Right lobe of liver (tissue), 6 donors: ENCODE measurements around the gene AGR2. TPM values are rescaled to one million over a fixed set of nuclear protein-coding genes. Genes with fewer than 3 reads are reported as not detected.

ENCODE experiments used
- ATAC-seq, 4 donors: fragments of 200-7000 bp; cut with Tn5 transposase; one replicate each; pipeline ENCODE4 v1.9.1; 2020; ENCODE audit warnings: mild to moderate bottlenecking in 4 of 4, moderate library complexity in 4 of 4
- DNase-seq, 3 donors: peaks; one replicate each; pipeline ENCODE4 v3.0.0-alpha.2; 2020
- H3K27ac ChIP-seq, 3 donors: fragments of 200-600 bp; one replicate each; pipeline ENCODE4 v1.8.0; 2022
- H3K27me3 ChIP-seq, 2 donors: fragments of 200-600 bp; one replicate each; pipeline ENCODE4 v1.8.0; 2022
- H3K36me3 ChIP-seq, 4 donors: fragments of 200-600 bp; sonication (generic) in 1 of 4; one replicate each; pipeline versions ENCODE4 v1.5.1 to v1.8.0; 2017 to 2022; ENCODE audit warnings: control low read depth in 1 of 4
- H3K4me1 ChIP-seq, 4 donors: fragments of 200-600 bp; sonication (generic) in 1 of 4; one replicate each; pipeline versions ENCODE4 v1.5.1 to v1.8.0; 2017 to 2022; ENCODE audit warnings: control low read depth in 1 of 4
- H3K4me3 ChIP-seq, 3 donors: fragments of 200-600 bp; one replicate each; pipeline ENCODE4 v1.8.0; 2022
- H3K9me3 ChIP-seq, 4 donors: fragments of 200-600 bp; sonication (generic) in 1 of 4; one replicate each; pipeline versions ENCODE4 v1.5.1 to v1.8.0; 2017 to 2022; ENCODE audit warnings: control low read depth in 1 of 4
- CTCF ChIP-seq, 4 donors: fragments of 200-600 bp in 3 of 4; fragments of 450-650 bp in 1 of 4; IDR thresholded peaks; one replicate each; pipeline versions ENCODE4 v1.5.1 to v1.8.0; 2016 to 2022; ENCODE audit warnings: antibody characterized with exemption in 4 of 4, mild to moderate bottlenecking in 2 of 4
- POLR2A ChIP-seq: fragments of 450-650 bp; IDR thresholded peaks from one replicate; pipeline ENCODE4 v1.6.1; 2017; ENCODE audit warnings: antibody characterized with exemption, mild to moderate bottlenecking
- WGBS: methylation state at CpG from one replicate; pipeline ENCODE4 v1.1.6; 2018; ENCODE audit warnings: low coverage, low lambda C conversion rate; ENCODE audit not compliant: insufficient coverage; ENCODE audit errors: missing lambda C conversion rate; 5-methylcytosine and 5-hydroxymethylcytosine counted together
- intact Hi-C, 2 donors: fragments of 100-400 bp; cut with DNase I; formaldehyde crosslinking; loops; one replicate each; pipeline versions ENCODE4 v1.11.2 to v1.14.1; 2022
- total RNA-seq, 6 experiments: library from RNA; depleted of rRNA in 2 of 6; stranded (reverse); fragments of >200 nt in 2 of 6; fragmentation: NEBNext Ultra II Directional in 3 of 6; extraction: Animal tissue kit (Norgen Biotek cat#: 25700) in 3 of 6; gene quantifications; one replicate each; pipeline versions ENCODE4 v1.1.0 to v1.2.4, GENCODE V29; 2016 to 2023
- donor health status: DM: no; HTN: yes; CAD: no.
- donor health status: DM: no; HTN: no; CAD: no.
- donor health status: DM: no; HTN: no; CAD: no.
- donor health status: DM: no; HTN: yes; CAD: no.
- donor health status: DM: no; HTN: yes; CAD: no.

AGR2 gene
- total RNA-seq, 6 experiments from 2014 or later: 0.15 to 0.43 (median 0.33) TPM; not detected in 2

- Histone ChIP-seq H3K36me3 (no peaks in the 10 kb centered on the region), H3K4me3 (no peak overlapping the region), H3K9me3 (no peaks in the 10 kb centered on the region), H3K4me1 (no peaks in the 10 kb centered on the region), H3K27me3 (no peaks in the 10 kb centered on the region), H3K27ac (no peak overlapping the region)
- intact Hi-C loops: no loop called here
- TF ChIP-seq POLR2A (no peak), CTCF (IDR thresholded peaks at IDR 0.05) (peak; percentile 33 to 55 (median 51))
- ATAC-seq: peak; percentile 51 to 72 (median 60)
- no peak for DNase-seq
These were observed 3.7 kb downstream of the AGR2 start for GRCh38 chr7:16801111-16801542.

- intact Hi-C loops: no loop called here
- H3K27ac ChIP-seq: no peak overlapping the region
- 51% methylated on average over 6 of the region's 6 CpGs for WGBS
- ATAC-seq (no peak), DNase-seq (no peak)
- H3K9me3 ChIP-seq: no peaks in the 10 kb centered on the region
- H3K4me1 ChIP-seq: no peaks in the 10 kb centered on the region
- no peaks in the 10 kb centered on the region for H3K36me3 ChIP-seq
- H3K4me3 ChIP-seq: no peak overlapping the region
- no peaks in the 10 kb centered on the region for H3K27me3 ChIP-seq
- TF ChIP-seq POLR2A (no peak), CTCF (IDR thresholded peaks at IDR 0.05) (no peak)
These were observed 9.2 kb downstream of the AGR2 start for GRCh38 chr7:16795624-16796023.

- no peaks in the 10 kb centered on the region for H3K36me3 ChIP-seq
- intact Hi-C loops: no loop called here
- H3K9me3 ChIP-seq: no peaks in the 10 kb centered on the region
- no peaks in the 10 kb centered on the region for H3K4me1 ChIP-seq
- no peak overlapping the region for H3K27ac ChIP-seq
- H3K4me3 ChIP-seq: no peak overlapping the region
- 75% methylated on average over 3 of the region's 3 CpGs for WGBS
- no peak for TF ChIP-seq POLR2A
- TF ChIP-seq CTCF (IDR thresholded peaks at IDR 0.05): no peak
- no peaks in the 10 kb centered on the region for H3K27me3 ChIP-seq
- ATAC-seq (no peak), DNase-seq (no peak)
These were observed 9.8 kb downstream of the AGR2 start for GRCh38 chr7:16794986-16795385.

- 63% methylated on average over 5 of the region's 5 CpGs for WGBS
- H3K27me3 ChIP-seq: no peaks in the 10 kb centered on the region
- H3K27ac ChIP-seq: no peak overlapping the region
- H3K4me3 ChIP-seq: no peak overlapping the region
- H3K9me3 ChIP-seq: no peaks in the 10 kb centered on the region
- ATAC-seq: no peak
- no peaks in the 10 kb centered on the region for H3K36me3 ChIP-seq
- intact Hi-C loops: no loop called here
- TF ChIP-seq POLR2A (no peak), CTCF (IDR thresholded peaks at IDR 0.05) (no peak)
- no peaks in the 10 kb centered on the region for H3K4me1 ChIP-seq
- no peak for DNase-seq
These were observed 12.7 kb downstream of the AGR2 start for GRCh38 chr7:16791905-16792698.
